ENCODE results near the gene SLC8A2.

Gene SLC8A2

GRCh38 chr19:47509973-47510372 is 38.3 kb upstream of the SLC8A2 start:
- FAIRE-seq (no peak), DNase-seq (ENCODE audit: insufficient read length, low spot score) (no peak)
- TF ChIP-seq CTCF (IDR thresholded peaks at IDR 0.05; ENCODE audit: insufficient read depth, missing control alignments): no peak

GRCh38 chr19:47509170-47509847 is 37.6 kb upstream of the SLC8A2 start:
- no peak for DNase-seq (ENCODE audit: insufficient read length, low spot score)
- TF ChIP-seq CTCF (IDR thresholded peaks at IDR 0.05; ENCODE audit: insufficient read depth, missing control alignments): no peak
- no peak for FAIRE-seq

- DNase-seq (ENCODE audit: insufficient read length, low spot score) (no peak), FAIRE-seq (no peak)
- TF ChIP-seq CTCF (IDR thresholded peaks at IDR 0.05; ENCODE audit: insufficient read depth, missing control alignments): no peak
Measured at GRCh38 chr19:47508721-47509120, 37.0 kb upstream of the SLC8A2 start.

- peak; percentile 53 for TF ChIP-seq CTCF (IDR thresholded peaks at IDR 0.05; ENCODE audit: insufficient read depth, missing control alignments)
- DNase-seq (ENCODE audit: insufficient read length, low spot score): no peak
- no peak for FAIRE-seq
Measured at GRCh38 chr19:47507924-47508553, 36.3 kb upstream of the SLC8A2 start.

GRCh38 chr19:47507012-47507411 is 35.3 kb upstream of the SLC8A2 start:
- TF ChIP-seq CTCF (IDR thresholded peaks at IDR 0.05; ENCODE audit: insufficient read depth, missing control alignments): no peak
- FAIRE-seq (no peak), DNase-seq (ENCODE audit: insufficient read length, low spot score) (no peak)

- no peak for TF ChIP-seq CTCF (IDR thresholded peaks at IDR 0.05; ENCODE audit: insufficient read depth, missing control alignments)
- DNase-seq (ENCODE audit: insufficient read length, low spot score) (no peak), FAIRE-seq (no peak)
Measured at GRCh38 chr19:47506459-47506858, 34.8 kb upstream of the SLC8A2 start.

GRCh38 chr19:47505506-47505905 is 33.8 kb upstream of the SLC8A2 start:
- FAIRE-seq: no peak
- TF ChIP-seq CTCF (IDR thresholded peaks at IDR 0.05; ENCODE audit: insufficient read depth, missing control alignments): no peak

More at GRCh38 chr19:47505506-47505905, 33.8 kb upstream of the SLC8A2 start:
- no peak for DNase-seq (ENCODE audit: insufficient read length, low spot score)
